MM.1S (cell line): ENCODE data around the gene FAHD1.

Source experiments
- CTCF ChIP-seq: fragments of 300-600 bp; sonication (generic); IDR thresholded peaks from 2 replicates; pipeline ENCODE4 v1.5.1; 2016; ENCODE audit warnings: antibody characterized with exemption, low read length, mixed read lengths
- EZH2 ChIP-seq: fragments of 300-600 bp; sonication (generic); optimal IDR thresholded peaks from 2 replicates; pipeline ENCODE3; 2017; ENCODE audit warnings: low read depth, mild to moderate bottlenecking, antibody characterized with exemption, low read length, mixed read lengths

GRCh38 chr16:1793578-1794220, 33.3 kb upstream of the FAHD1 start, which contains the start of gene IGFALS:
- TF ChIP-seq CTCF (no peak), EZH2 (no peak)
